ENCODE results near the gene SAV1. TPM values are rescaled to one million over a fixed set of nuclear protein-coding genes. Genes with fewer than 3 reads are reported as not detected.

SAV1 gene
- total and polyA plus RNA-seq, 2 of the 4 experiments (the other 2 are of a cell fraction): 17.0 to 18.8 TPM

GRCh38 chr14:50679674-50680073, 11.6 kb upstream of the SAV1 start:
- ATAC-seq (ENCODE audit: low read depth): no peak
- POLR2A ChIA-PET (ENCODE audit: unreplicated experiment): no interaction called here

More at GRCh38 chr14:50679674-50680073, 11.6 kb upstream of the SAV1 start:
- Histone ChIP-seq H3K27ac (ENCODE audit: insufficient read depth, low read length) (no peak overlapping the region), H3K56ac (ENCODE audit: extremely low read depth, insufficient read depth, low read length) (no peak overlapping the region), H3K4me3 (ENCODE audit: insufficient read depth, low read depth, low read length) (no peak overlapping the region), H3K4me1 (ENCODE audit: control insufficient read depth, insufficient read depth, low read length) (peaks cover 20% of the 10 kb centered on the region), H4K91ac (ENCODE audit: insufficient read depth, low read depth, low read length) (no peak overlapping the region), H3K14ac (replicated peaks; ENCODE audit: low read depth, low read length) (no peak overlapping the region), H2BK120ac (ENCODE audit: low read depth, low read length) (no peak overlapping the region; the same call in 1 of the 2 replicates), H3K79me1 (ENCODE audit: low read depth in 1 of 2, low read length in 2 of 2) (peaks cover 0 to 9% of the 10 kb centered on the region in 2 experiments; a peak in 1 of 4 replicates), H4K5ac (ENCODE audit: low read depth, low read length) (no peak overlapping the region), H2BK20ac (ENCODE audit: low read depth, low read length) (no peak overlapping the region; the same call in 1 of the 2 replicates), H2AK9ac (replicated peaks; ENCODE audit: low read depth, low read length, poor library complexity) (no peak overlapping the region), H4K8ac (ENCODE audit: low read depth in 2 of 2, low read length in 2 of 2) (no peak overlapping the region), H3K23ac (ENCODE audit: low read depth, low read length) (no peak overlapping the region), H3K4ac (ENCODE audit: low read depth, low read length) (no peak overlapping the region), H3K9me3 (ENCODE audit: control insufficient read depth, insufficient read depth, low read length) (no peaks in the 10 kb centered on the region), H2AFZ (replicated peaks; ENCODE audit: low read length, poor library complexity) (no peak overlapping the region), H2BK5ac (ENCODE audit: low read depth, low read length, poor library complexity, severe bottlenecking) (no peak overlapping the region), H4K20me1 (ENCODE audit: insufficient read depth, low read length) (no peaks in the 10 kb centered on the region), H2AK5ac (ENCODE audit: low read depth, low read length) (no peak overlapping the region), H3K9me1 (ENCODE audit: insufficient read depth, low read length) (peaks cover 14% of the 10 kb centered on the region; the same call in 1 of the 2 replicates), H3K18ac (ENCODE audit: low read depth, low read length) (no peak overlapping the region), H3K36me3 (ENCODE audit: control insufficient read depth, insufficient read depth, low read length) (no peaks in the 10 kb centered on the region), H3K9ac (ENCODE audit: low read depth, low read length) (no peak overlapping the region), H3K27me3 (ENCODE audit: control insufficient read depth, insufficient read depth, low read length) (no peaks in the 10 kb centered on the region), H2BK15ac (ENCODE audit: low read depth, low read length) (no peak overlapping the region; the same call in 2 of the 3 replicates), H3K4me2 (ENCODE audit: low read depth, low read length) (no peak overlapping the region)
- TF ChIP-seq FOS (IDR thresholded peaks at IDR 0.05; ENCODE audit: low read depth, low read length) (no peak), RAD21 (IDR thresholded peaks at IDR 0.05; ENCODE audit: low read length) (no peak), CHD1 (IDR thresholded peaks at IDR 0.05; ENCODE audit: low read depth, low read length) (no peak), RCOR1 (IDR thresholded peaks at IDR 0.05; ENCODE audit: insufficient replicate concordance, low read length) (no peak), CEBPB (IDR thresholded peaks at IDR 0.05; ENCODE audit: low read depth, low read length) (no peak), BHLHE40 (IDR thresholded peaks at IDR 0.05; ENCODE audit: low read depth, low read length) (no peak), MXI1 (IDR thresholded peaks at IDR 0.05; ENCODE audit: borderline replicate concordance, low read depth, low read length) (no peak), CTCF (conservative IDR thresholded peaks at IDR 0.05; ENCODE audit: low read depth, low read length) (no peak), SMC3 (IDR thresholded peaks at IDR 0.05; ENCODE audit: low read depth, low read length) (no peak), MAFK (IDR thresholded peaks at IDR 0.05; ENCODE audit: low read depth, low read length) (no peak), MAZ (IDR thresholded peaks at IDR 0.05; ENCODE audit: borderline replicate concordance, low read depth, low read length) (no peak), NFE2L2 (IDR thresholded peaks at IDR 0.05; ENCODE audit: low read depth, low read length) (no peak), ELK1 (IDR thresholded peaks at IDR 0.05; ENCODE audit: borderline replicate concordance, low read depth, low read length) (no peak), USF2 (IDR thresholded peaks at IDR 0.05; ENCODE audit: low read depth, low read length) (no peak), POLR2A (IDR thresholded peaks at IDR 0.05; ENCODE audit: low read depth, low read length) (no peak), RFX5 (IDR thresholded peaks at IDR 0.05; ENCODE audit: low read depth, low read length) (no peak)
- dilution Hi-C loops (cut with HindIII; ENCODE audit: low sequenced_read_pairs, unreplicated experiment): no loop called here
- intact Hi-C loops (cut with micrococcal nuclease): no loop called here
- DNase-seq: no peak
- in situ Hi-C loops (cut with MboI; ENCODE audit: low sequenced_read_pairs): no loop called here
- BruUV-seq (replicated peaks): no TSS peak
- CTCF ChIA-PET: no interaction called here
